Epithelial cell of esophagus (primary cell): Measurements from ENCODE around the gene CMTM3.

Experiments used
- DNase-seq: peaks from one replicate; pipeline ENCODE4 v3.0.0; 2010; ENCODE audit warnings: low read depth
- H3K4me3 ChIP-seq: 2 replicates; pipeline ENCODE4 v1.5.1; 2011; ENCODE audit warnings: mild to moderate bottlenecking, low read length, control low read depth
- CTCF ChIP-seq: IDR thresholded peaks from 2 replicates; pipeline ENCODE4 v1.5.1; 2011; ENCODE audit warnings: low read depth, mild to moderate bottlenecking, low read length, control low read depth, inconsistent platforms; ENCODE audit not compliant: insufficient read depth; ENCODE audit errors: missing control alignments

Gene CMTM3

GRCh38 chr16:66601471-66601870 is 3.0 kb upstream of the CMTM3 start:
- H3K4me3 ChIP-seq: no peak overlapping the region
- no peak for TF ChIP-seq CTCF
- no peak for DNase-seq

GRCh38 chr16:66603537-66604375 is 748 bp upstream of the CMTM3 start:
- no peak for DNase-seq
- H3K4me3 ChIP-seq: peak overlapping the region; percentile 52
- no peak for TF ChIP-seq CTCF

- no peak for TF ChIP-seq CTCF
- peak; percentile 32 for DNase-seq
- peak overlapping the region; percentile 52 for H3K4me3 ChIP-seq
These were observed 874 bp downstream of the CMTM3 start for GRCh38 chr16:66605177-66605978.

GRCh38 chr16:66605979-66606751 is 1.7 kb downstream of the CMTM3 start:
- no peak for TF ChIP-seq CTCF
- peak overlapping the region; percentile 52 for H3K4me3 ChIP-seq
- no peak for DNase-seq

GRCh38 chr16:66608241-66609138 is 4.0 kb downstream of the CMTM3 start:
- H3K4me3 ChIP-seq: no peak overlapping the region
- peak; percentile 90 for DNase-seq
- TF ChIP-seq CTCF: peak; percentile 95

- no peak for DNase-seq
- no peak for TF ChIP-seq CTCF
- H3K4me3 ChIP-seq: no peak overlapping the region
These were observed 4.6 kb downstream of the CMTM3 start for GRCh38 chr16:66609139-66609510.
